Smooth muscle cell (in vitro differentiated cells): ENCODE measurements around the gene INVS. TPM values are rescaled to one million over a fixed set of nuclear protein-coding genes. Genes with fewer than 3 reads are reported as not detected.

Experiments
- DNase-seq: peaks from one replicate; lab custom pipeline; 2025; ENCODE audit not compliant: unreplicated experiment; lab: John Stamatoyannopoulos, UW
- H2AFZ ChIP-seq: fragments of 200-600 bp; sonication (generic); 2 replicates; pipeline ENCODE4 v1.6.0; 2016; ENCODE audit warnings: antibody characterized with exemption, low read depth, mild to moderate bottlenecking
- H3F3A ChIP-seq: fragments of 200-600 bp; sonication (generic); 2 replicates; pipeline ENCODE4 v1.6.0; 2017; ENCODE audit warnings: antibody characterized with exemption, low read depth
- H3K27ac ChIP-seq: fragments of 200-600 bp; sonication (generic); 2 replicates; pipeline ENCODE4 v1.5.1; 2016; ENCODE audit warnings: low read depth, mild to moderate bottlenecking
- H3K27me3 ChIP-seq: fragments of 200-600 bp; sonication (generic); 2 replicates; pipeline ENCODE4 v1.6.1; 2016; ENCODE audit warnings: low read depth, mild to moderate bottlenecking
- H3K36me3 ChIP-seq: fragments of 200-600 bp; sonication (generic); 2 replicates; pipeline ENCODE4 v1.5.1; 2016; ENCODE audit warnings: low read depth
- H3K4me1 ChIP-seq: fragments of 200-600 bp; sonication (generic); 2 replicates; pipeline ENCODE4 v1.5.1; 2016; ENCODE audit warnings: low read depth
- H3K4me2 ChIP-seq: fragments of 200-600 bp; sonication (generic); 2 replicates; pipeline ENCODE4 v1.6.0; 2016; ENCODE audit warnings: mild to moderate bottlenecking
- H3K4me3 ChIP-seq: fragments of 200-600 bp; sonication (generic); 2 replicates; pipeline ENCODE4 v1.5.1; 2016; ENCODE audit warnings: mild to moderate bottlenecking
- H3K79me2 ChIP-seq: fragments of 200-600 bp; sonication (generic); 2 replicates; pipeline ENCODE4 v1.6.0; 2016; ENCODE audit warnings: low read depth, mild to moderate bottlenecking
- H3K9ac ChIP-seq: fragments of 200-600 bp; sonication (generic); 2 replicates; pipeline ENCODE4 v1.6.0; 2016; ENCODE audit warnings: low read depth
- H3K9me3 ChIP-seq: fragments of 200-600 bp; sonication (generic); replicated peaks from 2 replicates; pipeline ENCODE4 v1.5.1; 2016; ENCODE audit warnings: low read depth
- H4K20me1 ChIP-seq: fragments of 200-600 bp; sonication (generic); 2 replicates; pipeline ENCODE4 v1.6.0; 2016; ENCODE audit warnings: low read depth
- CTCF ChIP-seq: fragments of 200-600 bp; sonication (generic); IDR thresholded peaks from 2 replicates; pipeline ENCODE4 v1.5.1; 2017; ENCODE audit warnings: borderline replicate concordance, mild to moderate bottlenecking, antibody characterized with exemption; ENCODE audit not compliant: insufficient read depth, poor library complexity, severe bottlenecking
- WGBS: methylation state at CpG from one replicate; pipeline ENCODE4 v1.1.7; 2016; ENCODE audit warnings: low lambda C conversion rate; 5-methylcytosine and 5-hydroxymethylcytosine counted together
- polyA plus RNA-seq: library from polyadenylated mRNA; unstranded; fragments of >200 nt; fragmentation: Nextera tagmentation; extraction: Ambion mirVana; gene quantifications from 2 replicates; pipeline ENCODE4 v1.2.1, GENCODE V29; 2016
- total RNA-seq: library from RNA; depleted of rRNA; stranded (reverse); fragments of >200 nt; gene quantifications from 2 replicates; pipeline ENCODE4 v1.2.3, GENCODE V29; 2014

INVS gene
- total and polyA plus RNA-seq, 2 experiments from 2014 or later = 8.1 to 16.0 TPM

- 100% methylated on average over 4 of the region's 4 CpGs for WGBS
- no peak for TF ChIP-seq CTCF
- DNase-seq = no peak
Observed at GRCh38 chr9:100290714-100291113, 191.7 kb downstream of the INVS start.

DNA sequence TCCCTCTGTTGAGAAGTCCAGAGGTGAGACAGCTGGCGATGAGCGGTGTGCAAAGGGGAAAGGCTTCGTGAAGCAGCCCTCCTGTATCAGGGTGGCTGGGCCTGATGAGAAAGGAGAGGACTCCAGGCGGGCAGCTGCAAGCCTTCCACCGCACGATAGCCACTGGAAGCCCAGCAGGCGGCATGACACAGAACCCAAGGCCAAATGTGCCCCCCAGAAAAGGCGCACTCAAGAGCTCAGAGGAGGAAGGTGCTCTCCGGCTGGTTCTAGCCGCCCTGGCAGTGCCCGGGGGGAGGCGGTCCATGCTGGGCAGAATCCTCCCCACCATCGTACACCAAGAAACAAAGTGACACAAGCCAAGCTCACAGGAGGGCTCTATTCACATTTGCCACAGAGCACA, 193.4 kb downstream of the INVS start:
- Histone ChIP-seq H3F3A (no peaks in the 10 kb centered on the region), H4K20me1 (no peaks in the 10 kb centered on the region), H3K79me2 (no peaks in the 10 kb centered on the region), H3K9me3 (no peaks in the 10 kb centered on the region), H3K4me3 (no peak overlapping the region), H3K27ac (no peak overlapping the region), H3K4me1 (no peaks in the 10 kb centered on the region), H3K4me2 (no peak overlapping the region), H3K9ac (no peak overlapping the region), H2AFZ (no peak overlapping the region), H3K36me3 (peaks cover 25% of the 10 kb centered on the region), H3K27me3 (no peaks in the 10 kb centered on the region)
- no peak for TF ChIP-seq CTCF
- no peak for DNase-seq
- WGBS = 98% methylated on average over 13 of the region's 13 CpGs

More at GRCh38 chr9:100290714-100291113, 191.7 kb downstream of the INVS start:
- Histone ChIP-seq H3K27ac (no peak overlapping the region), H3K27me3 (no peaks in the 10 kb centered on the region), H3K4me1 (no peaks in the 10 kb centered on the region), H3K9ac (no peak overlapping the region), H3K4me3 (no peak overlapping the region), H3K36me3 (peaks cover 21% of the 10 kb centered on the region), H3K79me2 (no peaks in the 10 kb centered on the region), H2AFZ (no peak overlapping the region), H3K9me3 (no peaks in the 10 kb centered on the region), H4K20me1 (no peaks in the 10 kb centered on the region), H3K4me2 (no peak overlapping the region), H3F3A (no peaks in the 10 kb centered on the region)

DNA sequence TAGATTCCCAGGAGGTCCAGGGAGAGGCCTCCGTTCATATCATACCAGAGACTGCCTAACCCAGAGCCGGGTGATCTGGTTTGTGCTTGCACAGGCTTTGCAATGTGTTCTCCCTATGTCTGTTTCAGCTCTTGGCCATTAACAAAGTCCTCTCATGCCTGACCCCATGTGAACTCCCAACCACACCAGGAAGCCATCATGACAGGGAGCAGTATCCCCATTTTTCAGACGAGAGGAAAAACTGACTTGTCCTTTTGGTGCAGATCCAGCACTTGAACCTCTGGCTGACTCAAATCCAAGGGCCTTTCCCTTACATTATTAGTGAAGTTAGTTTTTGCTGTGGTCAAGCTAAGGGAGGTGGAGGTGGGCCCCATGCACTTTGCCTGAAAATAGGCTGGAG, 195.3 kb downstream of the INVS start:
- Histone ChIP-seq H2AFZ (no peak overlapping the region), H3K27me3 (no peaks in the 10 kb centered on the region), H3K9ac (no peak overlapping the region), H3K79me2 (no peaks in the 10 kb centered on the region), H3K36me3 (peaks cover 15% of the 10 kb centered on the region), H3K4me1 (no peaks in the 10 kb centered on the region), H3K27ac (no peak overlapping the region), H3F3A (no peaks in the 10 kb centered on the region), H3K4me3 (no peak overlapping the region), H4K20me1 (no peaks in the 10 kb centered on the region), H3K4me2 (no peak overlapping the region), H3K9me3 (no peaks in the 10 kb centered on the region)
- WGBS = 94% methylated on average over 3 of the region's 3 CpGs
- DNase-seq = no peak
- TF ChIP-seq CTCF = no peak

DNA sequence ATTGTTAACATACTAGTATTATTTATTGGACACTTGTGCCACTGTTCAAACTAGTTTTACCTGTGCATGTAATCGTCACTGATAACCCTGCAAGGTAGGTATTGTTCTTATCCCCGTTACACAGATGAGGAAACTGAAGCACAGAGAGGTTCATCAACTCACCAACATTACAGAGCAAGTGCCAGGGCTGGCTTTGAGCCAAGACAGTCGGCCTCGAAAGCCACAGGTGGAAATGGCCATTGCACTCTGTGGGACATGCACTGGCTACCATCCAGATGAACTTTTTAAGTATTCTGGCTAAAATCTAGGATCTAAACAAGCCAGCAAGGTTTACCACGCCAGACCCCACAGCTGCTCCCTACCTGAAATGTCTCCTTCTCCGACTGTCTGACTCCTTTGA, 195.8 kb downstream of the INVS start:
- Histone ChIP-seq H3K4me2 (no peak overlapping the region), H3K27me3 (no peaks in the 10 kb centered on the region), H3K9ac (no peak overlapping the region), H3K4me3 (no peak overlapping the region), H2AFZ (no peak overlapping the region), H3K4me1 (no peaks in the 10 kb centered on the region), H3K9me3 (no peaks in the 10 kb centered on the region), H3K36me3 (peaks cover 10% of the 10 kb centered on the region), H4K20me1 (no peaks in the 10 kb centered on the region), H3F3A (no peaks in the 10 kb centered on the region), H3K27ac (no peak overlapping the region), H3K79me2 (no peaks in the 10 kb centered on the region)
- 97% methylated on average over 6 of the region's 6 CpGs for WGBS
- no peak for TF ChIP-seq CTCF
- DNase-seq = no peak
